HepG2 (cell line): ENCODE results near the gene CYP46A1. TPM values are rescaled to one million over a fixed set of nuclear protein-coding genes. Genes with fewer than 3 reads are reported as not detected.

Experiments
- ARHGAP35 ChIP-seq: sonication (generic); formaldehyde crosslinking; IDR thresholded peaks from 2 replicates; pipeline ENCODE4 v1.9.0; 2022; ENCODE audit warnings: mild to moderate bottlenecking, inconsistent platforms, moderate library complexity, missing genetic modification reagents, borderline replicate concordance
- ARID4A ChIP-seq: sonication (generic); formaldehyde crosslinking; IDR thresholded peaks from 2 replicates; pipeline ENCODE4 v1.5.0; 2020; ENCODE audit warnings: mild to moderate bottlenecking, missing genetic modification reagents, borderline replicate concordance
- CC2D1A ChIP-seq: sonication (generic); formaldehyde crosslinking; IDR thresholded peaks from 2 replicates; pipeline ENCODE4 v1.8.1; 2023; ENCODE audit warnings: mild to moderate bottlenecking, missing genetic modification reagents
- CSRNP2 ChIP-seq: sonication (generic); formaldehyde crosslinking; conservative IDR thresholded peaks from 2 replicates; pipeline ENCODE4 v1.8.0; 2022; ENCODE audit warnings: low read depth, missing genetic modification reagents
- HNF4A ChIP-seq: sonication (generic); formaldehyde crosslinking; IDR thresholded peaks from 2 replicates; pipeline ENCODE4 v1.4.0; 2020; ENCODE audit warnings: missing genetic modification reagents
- MIER3 ChIP-seq: IDR thresholded peaks from 2 replicates; pipeline ENCODE4 v1.6.1; 2016; ENCODE audit warnings: missing compliant biosample characterization, borderline replicate concordance
- NFKB2 ChIP-seq: sonication (generic); formaldehyde crosslinking; IDR thresholded peaks from 2 replicates; pipeline ENCODE4 v1.4.0; 2020; ENCODE audit warnings: missing genetic modification reagents, borderline replicate concordance
- TFAP4 ChIP-seq: sonication (generic); IDR thresholded peaks from 2 replicates; pipeline ENCODE4 v1.6.1; 2016; ENCODE audit warnings: low read depth, borderline replicate concordance
- ZBTB20 ChIP-seq: sonication (generic); formaldehyde crosslinking; IDR thresholded peaks from 2 replicates; pipeline ENCODE4 v1.8.1; 2023; ENCODE audit warnings: missing genetic modification reagents, low read depth, mild to moderate bottlenecking, borderline replicate concordance
- ZBTB26 ChIP-seq: IDR thresholded peaks from 2 replicates; pipeline ENCODE4 v1.6.1; 2016; ENCODE audit warnings: missing compliant biosample characterization, missing genetic modification reagents, borderline replicate concordance
- ZFP36L1 ChIP-seq: sonication (generic); formaldehyde crosslinking; IDR thresholded peaks from 2 replicates; pipeline ENCODE4 v1.8.0; 2022; ENCODE audit warnings: mild to moderate bottlenecking, missing genetic modification reagents, moderate library complexity
- ZNF839 ChIP-seq: sonication (generic); formaldehyde crosslinking; IDR thresholded peaks from 2 replicates; pipeline ENCODE4 v1.4.0; 2020; ENCODE audit warnings: missing genetic modification reagents, mild to moderate bottlenecking, borderline replicate concordance
- ZUFSP ChIP-seq: sonication (generic); formaldehyde crosslinking; IDR thresholded peaks from 2 replicates; pipeline ENCODE4 v1.9.0; 2021; ENCODE audit warnings: missing genetic modification reagents, mild to moderate bottlenecking, borderline replicate concordance
- ZXDC ChIP-seq: sonication (generic); formaldehyde crosslinking; IDR thresholded peaks from 2 replicates; pipeline ENCODE4 v1.5.0; 2020; ENCODE audit warnings: mild to moderate bottlenecking, missing genetic modification reagents
- polyA plus RNA-seq, 8 experiments: library from polyadenylated mRNA; depleted of rRNA in 3 of 8; stranded (reverse) in 7 of 8; unstranded in 1 of 8; fragments of >200 nt; fragmentation: Illumina TruSeq in 4 of 8; extraction: Trizol in 4 of 8; gene quantifications; 2 replicates each; pipeline versions ENCODE4 v1.2.1 to v1.2.3, GENCODE V29; 2011 to 2016; ENCODE audit warnings: low read depth in 4 of 8, missing spikeins in 1 of 8, mixed read lengths in 1 of 8; ENCODE audit not compliant: insufficient read depth in 1 of 8
- total RNA-seq, 5 experiments: library from RNA; depleted of rRNA; stranded (reverse); fragments of >200 nt; fragmentation: Illumina TruSeq; extraction: Trizol; gene quantifications; 2 replicates each; pipeline ENCODE4 v1.2.3, GENCODE V29; 2016; ENCODE audit warnings: low read depth in 1 of 5

Gene CYP46A1
- total and polyA plus RNA-seq, 2 of the 13 experiments (the other 11 are each of a cell fraction or from before 2014, with no cell fraction given), result not detected

GRCh38 chr14:99682809-99683618 lies 1.1 kb upstream of the CYP46A1 start (continued):
- TF ChIP-seq ZXDC (no peak), CSRNP2 (CRISPR knock-in tag) (no peak), ZBTB20 (no peak), NFKB2 (peak; percentile 21; the same call in 1 of the 2 replicates), ARHGAP35 (CRISPR knock-in tag) (no peak), ZUFSP (CRISPR knock-in tag) (no peak), TFAP4 (0 out of 2 replicates have a peak, but pooled peaks have one; percentile 34), ARID4A (no peak), ZBTB26 (CRISPR knock-in tag) (0 out of 2 replicates have a peak, but pooled peaks have one; percentile 25), MIER3 (CRISPR knock-in tag) (no peak), ZNF839 (no peak), ZFP36L1 (no peak), HNF4A (peak; percentile 40; the same call in 1 of the 2 replicates), CC2D1A (CRISPR knock-in tag) (no peak)
